ENCODE measurements around the gene TUBA1A. TPM values are rescaled to one million over a fixed set of nuclear protein-coding genes. Genes with fewer than 3 reads are reported as not detected.
"Not testable (repeated sequence)": the region's sequence is repeated elsewhere in the genome, so short reads cannot be mapped to it uniquely, and the experiment has no call there.

TUBA1A gene
- total RNA-seq, 1 donor from 2014 or later = 102 TPM

- H3K4me3 ChIP-seq = no peak overlapping the region
- H3K9me3 ChIP-seq (replicated peaks) = peaks cover 7% of the 10 kb centered on the region
- H3K27ac ChIP-seq (replicated peaks) = no peak overlapping the region
- H3K36me3 ChIP-seq = no peaks in the 10 kb centered on the region
- H3K4me1 ChIP-seq = no peaks in the 10 kb centered on the region
- no peaks in the 10 kb centered on the region for H3K27me3 ChIP-seq (ENCODE audit: low read depth)
- no peak for DNase-seq
- intact Hi-C loops (cut with micrococcal nuclease) = no loop called here
- no peak for TF ChIP-seq CTCF (IDR thresholded peaks at IDR 0.05; ENCODE audit: borderline replicate concordance)
These were observed 14.7 kb downstream of the TUBA1A start for GRCh38 chr12:49174218-49174617.

GRCh38 chr12:49170924-49171323 is 18.0 kb downstream of the TUBA1A start:
- Histone ChIP-seq H3K36me3 (no peaks in the 10 kb centered on the region), H3K4me3 (no peak overlapping the region), H3K9me3 (replicated peaks) (no peaks in the 10 kb centered on the region), H3K27ac (replicated peaks) (no peak overlapping the region), H3K27me3 (ENCODE audit: low read depth) (no peaks in the 10 kb centered on the region), H3K4me1 (no peaks in the 10 kb centered on the region)
- intact Hi-C loops (cut with micrococcal nuclease) = no loop called here
- no peak for DNase-seq
- TF ChIP-seq CTCF (IDR thresholded peaks at IDR 0.05; ENCODE audit: borderline replicate concordance) = no peak

- intact Hi-C loops (cut with micrococcal nuclease) = no loop called here
- TF ChIP-seq CTCF (IDR thresholded peaks at IDR 0.05; ENCODE audit: borderline replicate concordance) = no peak
- H3K4me3 ChIP-seq = no peak overlapping the region
These were observed 23.8 kb downstream of the TUBA1A start for GRCh38 chr12:49165114-49165513.

GRCh38 chr12:49161901-49162300 is 27.0 kb downstream of the TUBA1A start:
- intact Hi-C loops (cut with micrococcal nuclease); H3K36me3 ChIP-seq; H3K9me3 ChIP-seq (replicated peaks): not testable (repeated sequence)

More at GRCh38 chr12:49165114-49165513, 23.8 kb downstream of the TUBA1A start:
- no peak overlapping the region for H3K27ac ChIP-seq (replicated peaks)
- no peaks in the 10 kb centered on the region for H3K36me3 ChIP-seq
- no peak for DNase-seq
- no peaks in the 10 kb centered on the region for H3K4me1 ChIP-seq
- no peaks in the 10 kb centered on the region for H3K9me3 ChIP-seq (replicated peaks)
- no peaks in the 10 kb centered on the region for H3K27me3 ChIP-seq (ENCODE audit: low read depth)

GRCh38 chr12:49161092-49161795 is 27.6 kb downstream of the TUBA1A start:
- no peak for DNase-seq
- Histone ChIP-seq H3K27ac (replicated peaks) (no peak overlapping the region), H3K36me3 (no peaks in the 10 kb centered on the region), H3K27me3 (ENCODE audit: low read depth) (no peaks in the 10 kb centered on the region), H3K4me3 (no peak overlapping the region), H3K4me1 (no peaks in the 10 kb centered on the region), H3K9me3 (replicated peaks) (no peaks in the 10 kb centered on the region)
- no peak for TF ChIP-seq CTCF (IDR thresholded peaks at IDR 0.05; ENCODE audit: borderline replicate concordance)
- intact Hi-C loops (cut with micrococcal nuclease) = no loop called here

More at GRCh38 chr12:49161901-49162300, 27.0 kb downstream of the TUBA1A start:
- DNase-seq; H3K4me1 ChIP-seq; H3K27ac ChIP-seq (replicated peaks); H3K27me3 ChIP-seq (ENCODE audit: low read depth); H3K4me3 ChIP-seq: not testable (repeated sequence)

- TF ChIP-seq CTCF (IDR thresholded peaks at IDR 0.05; ENCODE audit: borderline replicate concordance) = no peak
- no peaks in the 10 kb centered on the region for H3K4me1 ChIP-seq
- no peaks in the 10 kb centered on the region for H3K27me3 ChIP-seq (ENCODE audit: low read depth)
- H3K36me3 ChIP-seq = no peaks in the 10 kb centered on the region
- H3K4me3 ChIP-seq = no peak overlapping the region
- H3K27ac ChIP-seq (replicated peaks) = no peak overlapping the region
- no peak for DNase-seq
- intact Hi-C loops (cut with micrococcal nuclease) = no loop called here
- H3K9me3 ChIP-seq (replicated peaks) = no peaks in the 10 kb centered on the region
These were observed 28.5 kb downstream of the TUBA1A start for GRCh38 chr12:49160399-49160798.

Measured in left ventricle myocardium inferior (tissue), 1 donor.